Heart left ventricle (tissue), 16 donors: ENCODE measurements around the gene OSM. TPM values are rescaled to one million over a fixed set of nuclear protein-coding genes. Genes with fewer than 3 reads are reported as not detected.

Experiments used
- ATAC-seq, 4 donors: fragments of 200-7000 bp; cut with Tn5 transposase; one replicate each; pipeline ENCODE4 v1.9.1; 2020 to 2022; ENCODE audit warnings: moderate library complexity in 4 of 4, mild to moderate bottlenecking in 3 of 4, moderate number of reproducible peaks in 1 of 4
- DNase-seq, 5 donors: peaks; one replicate each; pipeline ENCODE4 v3.0.0-alpha.2; 2020
- H3K27ac ChIP-seq, 12 donors: fragments of 200-600 bp; sonication (generic) in 4 of 12; one replicate each; pipeline versions ENCODE4 v1.5.0 to v1.8.0; 2016 to 2022; ENCODE audit warnings: mild to moderate bottlenecking in 2 of 12
- H3K27me3 ChIP-seq, 9 donors: fragments of 200-600 bp; sonication (generic) in 2 of 9; one replicate each; pipeline versions ENCODE4 v1.5.1 to v1.8.0; 2016 to 2022; ENCODE audit warnings: mild to moderate bottlenecking in 3 of 9
- H3K36me3 ChIP-seq, 9 donors: fragments of 200-600 bp; sonication (generic) in 2 of 9; one replicate each; pipeline versions ENCODE4 v1.5.0 to v1.8.0; 2018 to 2022; ENCODE audit warnings: mild to moderate bottlenecking in 2 of 9
- H3K4me1 ChIP-seq, 12 donors: fragments of 200-600 bp; sonication (generic) in 4 of 12; one replicate each; pipeline versions ENCODE4 v1.5.0 to v1.8.0; 2016 to 2022; ENCODE audit warnings: mild to moderate bottlenecking in 3 of 12
- H3K4me3 ChIP-seq, 12 donors: fragments of 200-600 bp; sonication (generic) in 4 of 12; one replicate each; pipeline versions ENCODE4 v1.5.0 to v1.8.0; 2017 to 2022; ENCODE audit warnings: mild to moderate bottlenecking in 9 of 12, moderate library complexity in 4 of 12
- H3K9me3 ChIP-seq, 12 donors: fragments of 200-600 bp; sonication (generic) in 4 of 12; one replicate each; pipeline versions ENCODE4 v1.5.0 to v1.8.0; 2016 to 2022; ENCODE audit warnings: mild to moderate bottlenecking in 1 of 12
- CTCF ChIP-seq, 12 donors: fragments of 200-600 bp; sonication (generic) in 4 of 12; IDR thresholded peaks; one replicate each; pipeline versions ENCODE4 v1.5.0 to v1.8.0; 2018 to 2022; ENCODE audit warnings: antibody characterized with exemption in 12 of 12, mild to moderate bottlenecking in 5 of 12
- POLR2A ChIP-seq, 2 donors: fragments of 450-650 bp; IDR thresholded peaks; one replicate each; pipeline ENCODE4 v1.6.1; 2017; ENCODE audit warnings: antibody characterized with exemption in 2 of 2, mild to moderate bottlenecking in 2 of 2, moderate library complexity in 2 of 2
- WGBS, 4 donors: extraction: QIAGEN DNeasy Blood & Tissue Kit in 2 of 4; methylation state at CpG; one replicate each; pipeline versions ENCODE4 v1.1.5 to v1.1.7; 2013 to 2018; 5-methylcytosine and 5-hydroxymethylcytosine counted together
- intact Hi-C, 10 donors: fragments of 100-400 bp; cut with DNase I; formaldehyde crosslinking; loops; one replicate each; pipeline versions ENCODE4 v1.11.1 to v1.14.2; 2022
- polyA plus RNA-seq, 2 donors: library from polyadenylated mRNA; stranded (reverse); fragments of 200-250 nt; gene quantifications; one replicate each; pipeline ENCODE4 v1.2.3, GENCODE V29; 2013
- total RNA-seq, 9 donors: library from RNA; depleted of rRNA in 2 of 9; stranded (reverse); fragments of >200 nt in 2 of 9; fragmentation: NEBNext Ultra II Directional in 3 of 9; extraction: Animal tissue kit (Norgen Biotek cat#: 25700) in 3 of 9; gene quantifications; one replicate each; pipeline versions ENCODE4 v1.1.0 to v1.2.4, GENCODE V29; 2016 to 2023
- donor health status: ischemic (EF 13 %, LVEDD 7.1; RV severe dilation, severe dysfunction).
- donor health status: healthy with polysubstance abuse.
- donor health status: DM: no; HTN: yes; CAD: no.
- donor health status: DM: no; HTN: no; CAD: no.
- donor health status: ischemic (EF 25% LVEDD 6.9; RV normal size, moderate dysfunction).
- donor health status: ischemic (EF 25% LVEDD 5.7; RV mildly dilated, moderate dysfunction).
- donor health status: healthy.
- donor health status: DM: yes; HTN: yes; CAD: no.
- donor health status: ischemic (EF 35%, LVEDD 5.7; RV mildly dilated, moderate dysfunction).
- donor health status: nonischemic (EF 11% LVEDD 7.7; RV severe dilation, severe dysfunction).
- donor health status: DM: yes; HTN: yes; CAD: no.
- donor health status: PGD.
- donor health status: ischemic (EF 29% LVEDD 5.4; RV normal size, mild dysfunction).
- donor health status: nonischemic (EF 23%, LVEDD 6.1; RV moderate dilation, normal function).

OSM gene
- total and polyA plus RNA-seq, 11 donors, result 0.17 to 5.0 (median 0.27) TPM; not detected in 2

DNA sequence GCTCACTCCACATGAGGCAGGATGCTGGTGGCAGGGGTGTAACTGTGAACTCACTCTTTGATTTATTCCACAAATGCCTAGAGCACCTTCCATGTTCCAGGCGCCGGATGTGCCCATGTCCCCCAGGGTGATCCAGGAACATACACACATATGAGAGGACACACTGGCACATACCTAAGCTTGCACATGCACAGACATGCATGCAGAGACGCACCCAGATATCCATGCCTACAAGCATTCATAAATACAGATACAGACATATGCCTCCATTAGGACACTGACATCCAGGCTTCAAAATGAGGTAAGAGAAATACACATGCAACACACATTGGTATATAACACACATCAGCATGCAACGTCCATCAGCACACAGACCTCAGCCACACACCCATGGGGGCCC lies 4.5 kb downstream of the OSM start:
- intact Hi-C loops, result loop anchor here in 8 of 10 donors (2.0 to 10.0 kb wide), 5 partner anchors 25 to 223 kb away; partner anchors contain the start of gene RNF215 (in 4 of the 8)
- no peaks in the 10 kb centered on the region for H3K36me3 ChIP-seq
- DNase-seq (no peak), ATAC-seq (no peak)
- TF ChIP-seq CTCF (IDR thresholded peaks at IDR 0.05) (no peak), POLR2A (IDR thresholded peaks at IDR 0.05) (no peak)
- WGBS, 4 donors, result 82 to 98% (median 87%) methylated on average over 4 of the region's 4 CpGs
- H3K27ac ChIP-seq, result no peak overlapping the region
- no peaks in the 10 kb centered on the region for H3K9me3 ChIP-seq
- peaks cover 0 to 12% (median 0%) of the 10 kb centered on the region in 9 donors for H3K27me3 ChIP-seq
- peaks cover 0 to 34% (median 0%) of the 10 kb centered on the region in 12 donors for H3K4me1 ChIP-seq
- no peak overlapping the region for H3K4me3 ChIP-seq

- intact Hi-C loops, result loop anchor here in 2 of 10 donors (10.0 kb wide), 1 partner anchor 224 kb away; no protein-coding TSS in a partner anchor
- H3K36me3 ChIP-seq, result no peaks in the 10 kb centered on the region
- ATAC-seq (no peak), DNase-seq (no peak)
- TF ChIP-seq POLR2A (IDR thresholded peaks at IDR 0.05), result no peak
- TF ChIP-seq CTCF (IDR thresholded peaks at IDR 0.05), result no peak
- peaks cover 0 to 12% (median 0%) of the 10 kb centered on the region in 9 donors for H3K27me3 ChIP-seq
- H3K27ac ChIP-seq, result no peak overlapping the region
- no peak overlapping the region for H3K4me3 ChIP-seq
- 76 to 85% (median 82%) methylated on average over 8 of the region's 8 CpGs for WGBS, 4 donors
- peaks cover 0 to 39% (median 3%) of the 10 kb centered on the region in 12 donors for H3K4me1 ChIP-seq
- H3K9me3 ChIP-seq, result no peaks in the 10 kb centered on the region
Observed at GRCh38 chr22:30261134-30261533, 5.5 kb downstream of the OSM start.

- H3K9me3 ChIP-seq, result no peaks in the 10 kb centered on the region
- intact Hi-C loops, result loop anchor here in 2 of 10 donors (10.0 kb wide), 1 partner anchor 224 kb away; no protein-coding TSS in a partner anchor
- ATAC-seq (no peak), DNase-seq (no peak)
- H3K36me3 ChIP-seq, result no peaks in the 10 kb centered on the region
- H3K4me1 ChIP-seq, result peaks cover 0 to 44% (median 5%) of the 10 kb centered on the region in 12 donors
- H3K27me3 ChIP-seq, result peaks cover 0 to 12% (median 0%) of the 10 kb centered on the region in 9 donors
- WGBS, 4 donors, result 73 to 89% (median 86%) methylated on average over 8 of the region's 8 CpGs
- H3K4me3 ChIP-seq, result no peak overlapping the region
- H3K27ac ChIP-seq, result no peak overlapping the region
- no peak for TF ChIP-seq CTCF (IDR thresholded peaks at IDR 0.05)
- TF ChIP-seq POLR2A (IDR thresholded peaks at IDR 0.05), result no peak
Observed at GRCh38 chr22:30260682-30261081, 6.0 kb downstream of the OSM start.

GRCh38 chr22:30260276-30260675 lies 6.4 kb downstream of the OSM start:
- intact Hi-C loops, result loop anchor here in 2 of 10 donors (10.0 kb wide), 1 partner anchor 225 kb away; no protein-coding TSS in a partner anchor
- Histone ChIP-seq H3K36me3 (no peaks in the 10 kb centered on the region), H3K27ac (no peak overlapping the region), H3K9me3 (no peaks in the 10 kb centered on the region), H3K4me3 (no peak overlapping the region), H3K4me1 (peaks cover 0 to 41% (median 6%) of the 10 kb centered on the region in 12 donors), H3K27me3 (peaks cover 0 to 12% (median 0%) of the 10 kb centered on the region in 9 donors)
- ATAC-seq (no peak), DNase-seq (peak in 1 of 5 donors; percentile 23)
- no peak for TF ChIP-seq POLR2A (IDR thresholded peaks at IDR 0.05)
- TF ChIP-seq CTCF (IDR thresholded peaks at IDR 0.05), result no peak
- WGBS, 4 donors, result 87 to 92% (median 88%) methylated on average over 7 to 11 of the region's 11 CpGs
